Measurements from ENCODE around the gene ASB2. TPM values are rescaled to one million over a fixed set of nuclear protein-coding genes. Genes with fewer than 3 reads are reported as not detected.

The ASB2 gene
- total RNA-seq, 1 donor, result 0.45 TPM

DNA sequence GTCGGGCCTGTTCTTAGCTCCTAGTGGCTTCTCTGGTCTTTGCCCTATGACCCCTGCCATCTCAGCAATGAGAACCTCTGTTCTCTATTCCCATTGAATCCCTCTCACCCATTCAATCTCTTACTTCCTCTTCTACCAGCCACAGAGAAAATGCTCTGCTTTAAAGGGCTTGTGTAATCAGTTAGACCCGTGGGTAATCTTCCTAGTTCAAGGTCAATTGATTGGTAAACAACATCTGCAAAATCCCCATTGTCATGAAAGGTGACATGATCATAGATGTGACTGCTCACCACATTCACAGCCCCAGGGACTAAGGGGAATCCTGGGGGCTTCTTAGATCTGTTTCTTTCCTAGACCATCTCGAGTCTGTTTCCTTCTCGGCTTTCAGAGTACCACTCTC lies 13.6 kb upstream of the ASB2 start:
- H3K4me3 ChIP-seq (ENCODE audit: low read depth, low read length), result no peak overlapping the region
- no peak for TF ChIP-seq CTCF (IDR thresholded peaks at IDR 0.05; ENCODE audit: insufficient read depth, low read length)
- DNase-seq (ENCODE audit: low read depth), result no peak

GRCh38 chr14:93987815-93988476 lies 11.6 kb upstream of the ASB2 start:
- no peak for TF ChIP-seq CTCF (IDR thresholded peaks at IDR 0.05; ENCODE audit: insufficient read depth, low read length)
- DNase-seq (ENCODE audit: low read depth), result no peak
- H3K4me3 ChIP-seq (ENCODE audit: low read depth, low read length), result no peak overlapping the region

DNA sequence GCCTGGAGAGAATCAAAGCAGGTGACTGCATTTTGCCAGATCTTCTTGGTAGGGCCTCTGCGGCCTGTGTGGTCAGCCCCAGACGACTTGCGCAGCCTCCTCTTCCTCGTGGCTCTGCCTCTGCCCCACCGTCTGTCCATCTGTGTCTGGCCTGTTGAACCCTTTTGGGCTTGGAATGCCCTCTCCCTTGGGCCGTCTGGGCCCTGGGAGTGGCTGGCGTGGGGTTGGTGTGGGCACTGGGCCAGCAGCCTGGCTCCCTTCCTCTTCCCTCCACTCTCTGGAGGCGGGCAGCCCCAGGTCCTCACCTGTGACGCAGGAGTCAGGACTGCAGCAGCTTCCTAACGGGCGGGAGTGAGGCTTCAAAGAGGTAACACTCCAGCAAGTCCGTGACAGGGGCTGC lies 11.0 kb upstream of the ASB2 start:
- no peak overlapping the region for H3K4me3 ChIP-seq (ENCODE audit: low read depth, low read length)
- DNase-seq (ENCODE audit: low read depth), result no peak
- TF ChIP-seq CTCF (IDR thresholded peaks at IDR 0.05; ENCODE audit: insufficient read depth, low read length), result no peak

GRCh38 chr14:93986955-93987354 lies 10.6 kb upstream of the ASB2 start:
- no peak for TF ChIP-seq CTCF (IDR thresholded peaks at IDR 0.05; ENCODE audit: insufficient read depth, low read length)
- DNase-seq (ENCODE audit: low read depth), result no peak
- no peak overlapping the region for H3K4me3 ChIP-seq (ENCODE audit: low read depth, low read length)

DNA sequence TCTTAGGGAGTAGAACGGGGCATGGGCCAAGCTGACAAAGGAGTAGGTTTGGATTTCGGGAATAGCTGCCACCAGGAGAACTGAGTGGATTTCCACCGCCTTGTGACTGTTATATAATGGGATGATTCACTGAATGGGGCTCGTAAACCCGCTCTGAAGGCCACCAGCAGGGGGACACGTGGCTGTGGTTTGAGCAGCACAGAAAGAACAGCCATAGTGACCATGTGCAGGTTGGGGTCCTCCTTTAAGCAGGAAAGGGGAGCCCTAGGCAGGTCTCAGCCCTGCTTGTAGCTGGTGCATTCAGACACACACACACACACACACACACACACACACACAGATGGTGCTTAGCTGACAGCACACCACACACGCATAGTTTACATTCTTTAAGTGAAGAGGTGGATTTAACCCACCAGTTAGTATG lies 8.6 kb upstream of the ASB2 start:
- DNase-seq (ENCODE audit: low read depth), result peak; percentile 69
- no peak overlapping the region for H3K4me3 ChIP-seq (ENCODE audit: low read depth, low read length)
- peak; percentile 54 for TF ChIP-seq CTCF (IDR thresholded peaks at IDR 0.05; ENCODE audit: insufficient read depth, low read length)

- TF ChIP-seq CTCF (IDR thresholded peaks at IDR 0.05; ENCODE audit: insufficient read depth, low read length), result no peak
- DNase-seq (ENCODE audit: low read depth), result peak; percentile 16
- no peak overlapping the region for H3K4me3 ChIP-seq (ENCODE audit: low read depth, low read length)
Observed at GRCh38 chr14:93984070-93984469, 7.7 kb upstream of the ASB2 start.
